ENCODE data around the gene SFRP2. TPM values are rescaled to one million over a fixed set of nuclear protein-coding genes. Genes with fewer than 3 reads are reported as not detected.

Gene SFRP2
- polyA plus RNA-seq, 3 donors = not detected

- no peak overlapping the region for H3K27ac ChIP-seq (ENCODE audit: low read depth in 1 of 2, low read length in 2 of 2)
- Mint-ChIP-seq H3K9me3 (peaks cover 0 to 6% (median 5%) of the 10 kb centered on the region in 7 donors), H3K27ac (no peak overlapping the region), H3K4me1 (peaks cover 7% of the 10 kb centered on the region), H3K4me3 (no peak overlapping the region), H3K36me3 (no peaks in the 10 kb centered on the region), H3K27me3 (ENCODE audit: low read depth in 3 of 3) (peaks cover 6 to 10% (median 9%) of the 10 kb centered on the region in 3 donors)
- peaks cover 0 to 5% of the 10 kb centered on the region in 2 donors for H3K4me1 ChIP-seq (ENCODE audit: control insufficient read depth in 1 of 2, insufficient read depth in 2 of 2, low read length in 2 of 2)
- H3K79me2 ChIP-seq (ENCODE audit: insufficient read depth, low read length) = no peaks in the 10 kb centered on the region
- H2AFZ ChIP-seq (ENCODE audit: insufficient read depth, low read depth, low read length, poor library complexity, severe bottlenecking) = no peak overlapping the region
- H3K9me3 ChIP-seq (replicated peaks in 1 of 2; ENCODE audit: control insufficient read depth in 1 of 2, insufficient read depth in 1 of 2, low read length in 2 of 2) = no peaks in the 10 kb centered on the region
- DNase-seq = no peak
- no peaks in the 10 kb centered on the region for H4K20me1 ChIP-seq (ENCODE audit: insufficient read depth, low read length)
- 82% methylated on average over 3 of the region's 6 CpGs for WGBS (ENCODE audit: insufficient coverage)
- H3K4me2 ChIP-seq (replicated peaks; ENCODE audit: extremely low read depth, low read length, poor library complexity, severe bottlenecking) = no peak overlapping the region
- H3K4me3 ChIP-seq (replicated peaks in 1 of 3; ENCODE audit: low read depth in 2 of 3, low read length in 3 of 3) = no peak overlapping the region
- intact Hi-C loops (cut with micrococcal nuclease) = no loop called here
- no peak overlapping the region for H3K9ac ChIP-seq (ENCODE audit: insufficient read depth, low read length, poor library complexity, severe bottlenecking)
- TF ChIP-seq, protein P1, sequence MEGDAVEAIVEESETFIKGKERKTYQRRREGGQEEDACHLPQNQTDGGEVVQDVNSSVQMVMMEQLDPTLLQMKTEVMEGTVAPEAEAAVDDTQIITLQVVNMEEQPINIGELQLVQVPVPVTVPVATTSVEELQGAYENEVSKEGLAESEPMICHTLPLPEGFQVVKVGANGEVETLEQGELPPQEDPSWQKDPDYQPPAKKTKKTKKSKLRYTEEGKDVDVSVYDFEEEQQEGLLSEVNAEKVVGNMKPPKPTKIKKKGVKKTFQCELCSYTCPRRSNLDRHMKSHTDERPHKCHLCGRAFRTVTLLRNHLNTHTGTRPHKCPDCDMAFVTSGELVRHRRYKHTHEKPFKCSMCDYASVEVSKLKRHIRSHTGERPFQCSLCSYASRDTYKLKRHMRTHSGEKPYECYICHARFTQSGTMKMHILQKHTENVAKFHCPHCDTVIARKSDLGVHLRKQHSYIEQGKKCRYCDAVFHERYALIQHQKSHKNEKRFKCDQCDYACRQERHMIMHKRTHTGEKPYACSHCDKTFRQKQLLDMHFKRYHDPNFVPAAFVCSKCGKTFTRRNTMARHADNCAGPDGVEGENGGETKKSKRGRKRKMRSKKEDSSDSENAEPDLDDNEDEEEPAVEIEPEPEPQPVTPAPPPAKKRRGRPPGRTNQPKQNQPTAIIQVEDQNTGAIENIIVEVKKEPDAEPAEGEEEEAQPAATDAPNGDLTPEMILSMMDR (IDR thresholded peaks at IDR 0.05) = no peak
- H3K36me3 ChIP-seq (replicated peaks in 1 of 2; ENCODE audit: control insufficient read depth in 1 of 2, insufficient read depth in 2 of 2, low read length in 2 of 2) = no peaks in the 10 kb centered on the region
- H3K27me3 ChIP-seq (ENCODE audit: control insufficient read depth in 2 of 2, insufficient read depth in 2 of 2, low read length in 2 of 2) = peaks cover 0 to 5% of the 10 kb centered on the region in 2 donors
Observed at GRCh38 chr4:153766758-153767157, 22.1 kb downstream of the SFRP2 start.

GRCh38 chr4:153765894-153766293, 23.0 kb downstream of the SFRP2 start:
- Mint-ChIP-seq H3K27ac (no peak overlapping the region), H3K27me3 (ENCODE audit: low read depth in 3 of 3) (peaks cover 13 to 14% (median 13%) of the 10 kb centered on the region in 3 donors), H3K4me3 (no peak overlapping the region), H3K9me3 (peaks cover 0 to 6% (median 3%) of the 10 kb centered on the region in 7 donors), H3K4me1 (peaks cover 2% of the 10 kb centered on the region), H3K36me3 (no peaks in the 10 kb centered on the region)
- H3K79me2 ChIP-seq (ENCODE audit: insufficient read depth, low read length) = no peaks in the 10 kb centered on the region
- H2AFZ ChIP-seq (ENCODE audit: insufficient read depth, low read depth, low read length, poor library complexity, severe bottlenecking) = no peak overlapping the region
- H3K9me3 ChIP-seq (replicated peaks in 1 of 2; ENCODE audit: control insufficient read depth in 1 of 2, insufficient read depth in 1 of 2, low read length in 2 of 2) = no peaks in the 10 kb centered on the region
- peaks cover 0 to 2% of the 10 kb centered on the region in 2 donors for H3K4me1 ChIP-seq (ENCODE audit: control insufficient read depth in 1 of 2, insufficient read depth in 2 of 2, low read length in 2 of 2)
- H3K9ac ChIP-seq (ENCODE audit: insufficient read depth, low read length, poor library complexity, severe bottlenecking) = no peak overlapping the region
- H3K36me3 ChIP-seq (replicated peaks in 1 of 2; ENCODE audit: control insufficient read depth in 1 of 2, insufficient read depth in 2 of 2, low read length in 2 of 2) = no peaks in the 10 kb centered on the region
- H3K4me3 ChIP-seq (replicated peaks in 1 of 3; ENCODE audit: low read depth in 2 of 3, low read length in 3 of 3) = no peak overlapping the region
- TF ChIP-seq, protein P1 (IDR thresholded peaks at IDR 0.05) = no peak
- no peak overlapping the region for H3K4me2 ChIP-seq (replicated peaks; ENCODE audit: extremely low read depth, low read length, poor library complexity, severe bottlenecking)
- peaks cover 0 to 8% of the 10 kb centered on the region in 2 donors for H3K27me3 ChIP-seq (ENCODE audit: control insufficient read depth in 2 of 2, insufficient read depth in 2 of 2, low read length in 2 of 2)
- no peak for DNase-seq
- intact Hi-C loops (cut with micrococcal nuclease) = no loop called here
- no peak overlapping the region for H3K27ac ChIP-seq (ENCODE audit: low read depth in 1 of 2, low read length in 2 of 2)
- H4K20me1 ChIP-seq (ENCODE audit: insufficient read depth, low read length) = no peaks in the 10 kb centered on the region
- 88% methylated on average over 5 of the region's 8 CpGs for WGBS (ENCODE audit: insufficient coverage)

Data from CD14-positive monocyte (primary cell).